ENCODE results near the gene GREB1L.

The GREB1L gene

DNA sequence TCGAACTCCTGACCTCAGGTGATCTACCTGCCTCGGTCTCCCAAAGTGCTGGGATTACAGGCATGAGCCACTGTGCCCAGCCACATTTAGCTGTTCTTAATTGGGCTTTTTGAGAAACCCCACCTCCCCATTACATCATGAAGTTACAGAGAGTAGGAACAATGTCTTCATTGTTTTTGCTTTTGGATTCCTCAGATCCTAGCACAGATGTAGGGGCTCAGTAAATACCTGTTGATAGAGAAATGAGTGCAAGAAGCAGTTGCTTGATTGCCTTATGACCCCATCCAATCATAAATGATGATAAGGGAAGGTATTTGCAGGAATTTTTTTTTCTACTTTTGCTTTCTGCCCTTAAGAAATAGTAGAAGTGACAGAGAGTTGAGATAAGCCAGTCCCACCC is 25.4 kb downstream of the GREB1L start:
- Histone ChIP-seq H3K27me3 (ENCODE audit: low read depth, low read length) (no peaks in the 10 kb centered on the region), H3K4me1 (ENCODE audit: low read length) (peaks cover 4% of the 10 kb centered on the region; the same call in 1 of the 2 replicates), H3K79me2 (ENCODE audit: low read length) (no peaks in the 10 kb centered on the region), H4K20me1 (ENCODE audit: insufficient read depth, low read length) (no peaks in the 10 kb centered on the region), H3K36me3 (replicated peaks; ENCODE audit: low read depth, low read length) (no peaks in the 10 kb centered on the region), H2AFZ (ENCODE audit: low read depth, low read length) (no peak overlapping the region), H3K9ac (ENCODE audit: low read length) (no peak overlapping the region), H3K9me3 (ENCODE audit: insufficient read depth, low read length) (no peaks in the 10 kb centered on the region), H3K4me2 (ENCODE audit: low read length) (no peak overlapping the region), H3K4me3 (ENCODE audit: low read length) (no peak overlapping the region), H3K27ac (ENCODE audit: low read length) (no peak overlapping the region)
- TF ChIP-seq, protein P1, sequence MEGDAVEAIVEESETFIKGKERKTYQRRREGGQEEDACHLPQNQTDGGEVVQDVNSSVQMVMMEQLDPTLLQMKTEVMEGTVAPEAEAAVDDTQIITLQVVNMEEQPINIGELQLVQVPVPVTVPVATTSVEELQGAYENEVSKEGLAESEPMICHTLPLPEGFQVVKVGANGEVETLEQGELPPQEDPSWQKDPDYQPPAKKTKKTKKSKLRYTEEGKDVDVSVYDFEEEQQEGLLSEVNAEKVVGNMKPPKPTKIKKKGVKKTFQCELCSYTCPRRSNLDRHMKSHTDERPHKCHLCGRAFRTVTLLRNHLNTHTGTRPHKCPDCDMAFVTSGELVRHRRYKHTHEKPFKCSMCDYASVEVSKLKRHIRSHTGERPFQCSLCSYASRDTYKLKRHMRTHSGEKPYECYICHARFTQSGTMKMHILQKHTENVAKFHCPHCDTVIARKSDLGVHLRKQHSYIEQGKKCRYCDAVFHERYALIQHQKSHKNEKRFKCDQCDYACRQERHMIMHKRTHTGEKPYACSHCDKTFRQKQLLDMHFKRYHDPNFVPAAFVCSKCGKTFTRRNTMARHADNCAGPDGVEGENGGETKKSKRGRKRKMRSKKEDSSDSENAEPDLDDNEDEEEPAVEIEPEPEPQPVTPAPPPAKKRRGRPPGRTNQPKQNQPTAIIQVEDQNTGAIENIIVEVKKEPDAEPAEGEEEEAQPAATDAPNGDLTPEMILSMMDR (IDR thresholded peaks at IDR 0.05; ENCODE audit: low read depth, low read length), result no peak
- TF ChIP-seq EZH2phosphoT487 (IDR thresholded peaks at IDR 0.05; ENCODE audit: low read depth), result no peak

DNA sequence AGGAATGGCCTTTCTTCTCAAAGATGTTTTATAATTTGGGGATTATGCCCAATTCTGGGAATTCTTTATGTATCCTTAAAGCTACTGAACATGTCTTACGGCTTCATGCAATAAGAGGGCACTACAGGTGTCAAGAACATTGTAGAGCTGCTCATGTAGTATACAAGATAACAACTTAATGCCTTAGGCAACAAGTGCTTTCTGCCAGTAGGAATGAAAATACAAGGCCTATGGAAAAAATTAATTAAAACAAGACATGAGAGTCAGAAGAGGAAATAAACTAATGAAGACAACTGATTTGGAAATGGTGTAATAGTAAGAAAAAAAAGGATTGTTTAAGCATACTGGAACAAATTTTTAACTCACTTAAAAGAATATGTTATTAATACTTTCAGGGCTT is 27.3 kb downstream of the GREB1L start:
- TF ChIP-seq, protein P1 (IDR thresholded peaks at IDR 0.05; ENCODE audit: low read depth, low read length), result no peak
- TF ChIP-seq EZH2phosphoT487 (IDR thresholded peaks at IDR 0.05; ENCODE audit: low read depth), result no peak
- H3K4me3 ChIP-seq (ENCODE audit: low read length), result no peak overlapping the region

DNA sequence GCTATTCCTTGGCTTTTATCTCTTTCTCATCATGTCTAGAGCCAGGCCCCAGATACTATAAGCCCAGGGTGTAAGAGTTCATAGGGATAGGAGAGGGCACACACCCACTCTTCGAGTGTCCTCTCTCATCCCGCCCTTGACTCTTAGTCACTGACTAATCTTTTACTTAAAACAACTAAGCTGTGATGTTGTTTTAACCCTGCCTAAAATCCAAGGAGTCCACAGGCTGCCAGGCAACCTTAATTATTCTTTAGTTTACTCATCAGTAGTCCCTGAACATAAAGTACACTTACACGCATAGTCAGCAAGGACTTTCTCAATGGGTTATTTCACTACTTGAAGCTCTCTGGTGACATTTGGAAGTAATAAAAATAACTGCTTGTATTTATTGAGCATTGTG is 28.4 kb downstream of the GREB1L start:
- Histone ChIP-seq H3K79me2 (ENCODE audit: low read length) (no peaks in the 10 kb centered on the region), H3K36me3 (replicated peaks; ENCODE audit: low read depth, low read length) (no peaks in the 10 kb centered on the region), H3K9ac (ENCODE audit: low read length) (no peak overlapping the region), H3K27me3 (ENCODE audit: low read depth, low read length) (no peaks in the 10 kb centered on the region), H3K9me3 (ENCODE audit: insufficient read depth, low read length) (no peaks in the 10 kb centered on the region), H3K4me3 (ENCODE audit: low read length) (no peak overlapping the region), H4K20me1 (ENCODE audit: insufficient read depth, low read length) (no peaks in the 10 kb centered on the region), H2AFZ (ENCODE audit: low read depth, low read length) (no peak overlapping the region), H3K4me1 (ENCODE audit: low read length) (peaks cover 13% of the 10 kb centered on the region), H3K4me2 (ENCODE audit: low read length) (no peak overlapping the region), H3K27ac (ENCODE audit: low read length) (no peak overlapping the region)
- no peak for TF ChIP-seq EZH2phosphoT487 (IDR thresholded peaks at IDR 0.05; ENCODE audit: low read depth)
- TF ChIP-seq, protein P1 (IDR thresholded peaks at IDR 0.05; ENCODE audit: low read depth, low read length), result no peak

More for the DNA sequence above, 27.3 kb downstream of the GREB1L start:
- H3K9ac ChIP-seq (ENCODE audit: low read length), result no peak overlapping the region
- no peaks in the 10 kb centered on the region for H3K79me2 ChIP-seq (ENCODE audit: low read length)
- H3K4me2 ChIP-seq (ENCODE audit: low read length), result no peak overlapping the region
- no peak overlapping the region for H2AFZ ChIP-seq (ENCODE audit: low read depth, low read length)
- no peaks in the 10 kb centered on the region for H3K36me3 ChIP-seq (replicated peaks; ENCODE audit: low read depth, low read length)
- H3K27me3 ChIP-seq (ENCODE audit: low read depth, low read length), result no peaks in the 10 kb centered on the region
- H3K27ac ChIP-seq (ENCODE audit: low read length), result no peak overlapping the region
- H3K9me3 ChIP-seq (ENCODE audit: insufficient read depth, low read length), result no peaks in the 10 kb centered on the region
- no peaks in the 10 kb centered on the region for H4K20me1 ChIP-seq (ENCODE audit: insufficient read depth, low read length)
- H3K4me1 ChIP-seq (ENCODE audit: low read length), result peaks cover 13% of the 10 kb centered on the region

GRCh38 chr18:21272016-21272579 is 30.1 kb downstream of the GREB1L start:
- Histone ChIP-seq H3K9me3 (ENCODE audit: insufficient read depth, low read length) (no peaks in the 10 kb centered on the region), H4K20me1 (ENCODE audit: insufficient read depth, low read length) (no peaks in the 10 kb centered on the region), H3K4me2 (ENCODE audit: low read length) (peak overlapping the region; percentile 36), H3K4me3 (ENCODE audit: low read length) (no peak overlapping the region), H3K27me3 (ENCODE audit: low read depth, low read length) (no peaks in the 10 kb centered on the region), H3K36me3 (replicated peaks; ENCODE audit: low read depth, low read length) (no peaks in the 10 kb centered on the region), H3K79me2 (ENCODE audit: low read length) (no peaks in the 10 kb centered on the region), H3K27ac (ENCODE audit: low read length) (no peak overlapping the region), H3K4me1 (ENCODE audit: low read length) (peaks cover 14% of the 10 kb centered on the region), H2AFZ (ENCODE audit: low read depth, low read length) (peak overlapping the region; percentile 66), H3K9ac (ENCODE audit: low read length) (no peak overlapping the region)
- TF ChIP-seq EZH2phosphoT487 (IDR thresholded peaks at IDR 0.05; ENCODE audit: low read depth), result no peak
- TF ChIP-seq, protein P1 (IDR thresholded peaks at IDR 0.05; ENCODE audit: low read depth, low read length), result no peak

Data from OCI-LY3 (cell line).